ENCODE results near the gene KRT78. TPM values are rescaled to one million over a fixed set of nuclear protein-coding genes. Genes with fewer than 3 reads are reported as not detected.

KRT78 gene
- total and polyA plus RNA-seq, 2 of the 13 experiments (the other 11 are each of a cell fraction or from before 2014, with no cell fraction given) = not detected

DNA sequence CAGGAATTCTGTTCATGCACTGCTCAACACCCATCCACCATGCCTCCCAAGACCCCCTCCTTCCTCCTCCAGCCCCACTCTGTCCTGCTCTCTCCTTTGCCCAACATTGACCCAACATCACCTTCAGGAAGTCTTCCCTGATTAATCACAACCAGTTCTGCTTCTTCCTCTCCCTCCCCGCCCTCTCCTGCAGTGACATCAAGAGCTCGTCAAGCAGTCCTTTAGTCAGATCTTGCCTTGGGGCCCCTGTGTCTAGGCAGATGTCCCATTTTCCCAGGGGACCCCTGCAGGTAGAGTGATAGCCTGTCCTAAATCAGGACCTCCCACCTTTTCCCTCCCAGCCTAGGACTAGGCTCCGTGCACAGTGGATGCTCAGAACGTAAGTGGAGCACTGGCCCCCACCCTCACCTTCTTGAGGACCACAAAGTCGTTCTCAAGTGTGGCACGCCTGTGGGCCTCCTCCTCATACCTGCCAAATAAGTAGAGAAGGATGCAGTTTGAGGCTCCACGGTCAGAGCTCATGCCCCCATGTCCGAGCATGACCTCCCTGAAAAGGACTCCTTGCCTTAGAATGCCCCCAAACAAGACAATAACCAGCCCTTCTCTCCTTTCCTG is 2.3 kb downstream of the KRT78 start:
- ChIA-PET CTCF (ENCODE audit: low intra/inter-chr PET ratio, low total read pairs) (no interaction called here), POLR2A (no interaction called here)
- Histone ChIP-seq H3K9ac (ENCODE audit: insufficient read depth, low read depth, low read length) (no peak overlapping the region), H3K36me3 (replicated peaks in 1 of 2; ENCODE audit: control insufficient read depth in 1 of 2, insufficient read depth in 2 of 2, low read length in 2 of 2) (no peaks in the 10 kb centered on the region), H3K9me3 (ENCODE audit: low read length) (no peaks in the 10 kb centered on the region), H3K4me2 (ENCODE audit: low read depth, low read length) (no peak overlapping the region), H2AFZ (ENCODE audit: low read length) (no peak overlapping the region), H3K4me3 (replicated peaks in 1 of 3; ENCODE audit: insufficient read depth in 1 of 3, low read depth in 2 of 3, low read length in 3 of 3) (no peak overlapping the region), H4K20me1 (ENCODE audit: insufficient read depth, low read length) (no peaks in the 10 kb centered on the region), H3K27ac (ENCODE audit: extremely low read length, insufficient read depth, low read length) (no peak overlapping the region), H3K4me1 (ENCODE audit: insufficient read depth, low read length) (no peaks in the 10 kb centered on the region), H3K27me3 (ENCODE audit: control insufficient read depth in 1 of 2, insufficient read depth in 2 of 2, low read length in 2 of 2) (peaks cover 3 to 41% of the 10 kb centered on the region in 2 experiments; a peak in 4 of 5 replicates), H3K79me2 (ENCODE audit: insufficient read depth, low read length) (no peaks in the 10 kb centered on the region)
- intact Hi-C loops (cut with micrococcal nuclease; ENCODE audit: unreplicated experiment) (no loop called here), in situ Hi-C loops (cut with HindIII; ENCODE audit: extremely low pct_ligation_motif_present, low pct_unique_long_range_greater_than_20kb) (no loop called here)
- TF ChIP-seq SRSF1 (optimal IDR thresholded peaks at IDR 0.05; ENCODE audit: low read depth, low read length) = no peak
- TF ChIP-seq HNRNPH1 (optimal IDR thresholded peaks at IDR 0.05; ENCODE audit: low read depth, low read length) = no peak
- TF ChIP-seq CEBPZ (IDR thresholded peaks at IDR 0.05; ENCODE audit: low read length) = no peak
- no peak for TF ChIP-seq ZNF44 (CRISPR knock-in tag; IDR thresholded peaks at IDR 0.05)
- TF ChIP-seq KLF9 (CRISPR knock-in tag; IDR thresholded peaks at IDR 0.05; ENCODE audit: low read depth) = no peak
- no peak for TF ChIP-seq PCBP2 (optimal IDR thresholded peaks at IDR 0.05; ENCODE audit: low read depth, low read length, poor library complexity, severe bottlenecking)
- TF ChIP-seq AHR (CRISPR knock-in tag; IDR thresholded peaks at IDR 0.05) = no peak
- BruUV-seq (replicated peaks) = no TSS peak
- ATAC-seq = no peak
- no peak for FAIRE-seq
- WGBS (ENCODE audit: low lambda C conversion rate) = 0% methylated on average over 5 of the region's 8 CpGs
- DNase-seq (ENCODE audit: low spot score) = no peak
